Pancreas (tissue), 10 donors: Measurements from ENCODE around the gene PAK6. TPM values are rescaled to one million over a fixed set of nuclear protein-coding genes. Genes with fewer than 3 reads are reported as not detected.
A peak's percentile ranks its signal among the peaks of the same experiment; 100 is the strongest.

Source experiments
- ATAC-seq, 4 donors: fragments of 200-7000 bp; cut with Tn5 transposase; one replicate each; pipeline versions ENCODE4 v1.8.0 to v1.9.1; 2020; ENCODE audit warnings: mild to moderate bottlenecking in 4 of 4, moderate library complexity in 4 of 4
- DNase-seq, 6 donors: peaks; one replicate each; pipeline ENCODE4 v3.0.0-alpha.2; 2020
- FAIRE-seq: peaks from 2 replicates; lab custom pipeline; 2012; peaks lifted over from hg19 to GRCh38; lab: Jason Lieb, UNC
- H3K27ac ChIP-seq, 4 donors: fragments of 200-600 bp; sonication (generic); 1 replicate in 3 of 4; 2 replicates in 1 of 4; pipeline versions ENCODE4 v1.5.0 to v1.8.0; 2020
- H3K27me3 ChIP-seq, 4 donors: fragments of 200-600 bp; one replicate each; pipeline ENCODE4 v1.8.0; 2021
- H3K36me3 ChIP-seq, 3 donors: fragments of 200-600 bp; sonication (generic) in 1 of 3; one replicate each; pipeline versions ENCODE4 v1.5.0 to v1.8.0; 2020 to 2021
- H3K4me1 ChIP-seq, 3 donors: fragments of 200-600 bp; one replicate each; pipeline ENCODE4 v1.8.0; 2021
- H3K4me3 ChIP-seq, 4 donors: fragments of 200-600 bp; sonication (generic) in 2 of 4; one replicate each; pipeline versions ENCODE4 v1.5.0 to v1.8.0; 2020 to 2021
- H3K9me3 ChIP-seq, 4 donors: fragments of 200-600 bp; one replicate each; pipeline ENCODE4 v1.8.0; 2021
- WGBS, 2 donors: extraction: QIAGEN DNeasy Blood & Tissue Kit; methylation state at CpG; one replicate each; pipeline ENCODE4 v1.1.7; 2013; 5-methylcytosine and 5-hydroxymethylcytosine counted together
- intact Hi-C, 3 donors: fragments of 100-400 bp; cut with DNase I; formaldehyde crosslinking; loops; one replicate each; pipeline versions ENCODE4 v1.11.1 to v1.14.2; 2022
- polyA plus RNA-seq, 2 donors: library from polyadenylated mRNA; stranded (reverse); fragments of 200-250 nt; gene quantifications; one replicate each; pipeline ENCODE4 v1.2.3, GENCODE V29; 2013
- total RNA-seq, 6 donors: library from RNA; stranded (reverse); fragmentation: NEBNext Ultra II Directional in 4 of 6; extraction: Animal tissue kit (Norgen Biotek cat#: 25700) in 4 of 6; gene quantifications; one replicate each; pipeline versions ENCODE4 v1.2.1 to v1.2.4, GENCODE V29; 2021 to 2023
- TF ChIP-seq, protein P1 (sequence below), 4 donors: fragments of 200-600 bp; sonication (generic) in 3 of 4; IDR thresholded peaks; one replicate each; pipeline versions ENCODE4 v1.5.0 to v1.8.0; 2021; ENCODE audit warnings: antibody characterized with exemption in 4 of 4
- donor health status: healthy with polysubstance abuse.
- donor health status: DM: no; HTN: no; CAD: no; lungs with moderate emphysema.
- donor health status: DM: no; HTN: no; CAD: no.
- donor health status: control.
- donor health status: control.
- donor health status: Bipolar disorder and iron deficiency.
- donor health status: DM: yes; HTN: yes; CAD: no.
- donor health status: DM: no; HTN: no; CAD: no.
- donor health status: DM: no; HTN: no; CAD: no.
- donor health status: DM: yes; HTN: yes; CAD: no.

PAK6 gene
- total and polyA plus RNA-seq, 8 donors = 3.2 to 6.4 (median 4.6) TPM

DNA sequence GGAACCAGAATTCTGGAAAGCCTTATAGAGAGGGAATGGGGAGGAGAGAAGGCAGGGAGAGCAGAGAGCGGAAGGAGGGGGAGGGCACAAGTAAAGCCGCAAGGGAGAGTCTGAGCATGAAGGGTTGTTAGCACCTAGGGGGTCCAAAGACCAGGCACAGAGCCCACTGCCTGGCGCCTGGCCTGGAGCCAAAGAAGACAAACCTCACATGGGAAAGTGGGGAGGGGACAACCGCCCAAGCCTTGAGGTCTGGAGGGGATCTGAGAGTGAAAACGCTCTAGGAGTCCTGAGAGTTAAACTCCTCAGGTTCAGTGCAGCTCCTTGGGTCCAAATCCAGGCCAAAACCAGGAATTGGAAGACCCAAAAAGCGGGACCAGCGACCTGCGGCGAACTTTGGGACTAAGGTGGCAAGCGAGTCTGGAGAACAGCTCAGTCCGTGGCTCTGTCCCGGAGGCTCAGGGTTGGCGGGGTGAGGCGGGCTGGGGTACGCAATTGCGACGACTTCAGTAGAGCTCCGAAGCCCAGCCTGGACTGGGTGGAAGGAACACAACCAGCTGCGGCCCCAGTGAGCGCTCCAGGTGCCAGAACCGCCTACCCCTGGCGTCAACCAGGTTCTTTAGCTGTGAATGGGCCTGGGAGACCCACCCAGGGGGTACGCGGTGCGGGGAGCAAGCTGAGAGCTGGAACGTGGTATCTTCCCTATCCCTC is 83.8 kb downstream of the PAK6 start:
- DNase-seq (peak in 2 of 6 donors; percentile 45 to 61), FAIRE-seq (no peak), ATAC-seq (peak in 3 of 4 donors; percentile 26 to 32 (median 26))
- Histone ChIP-seq H3K36me3 (no peaks in the 10 kb centered on the region), H3K4me1 (peaks cover 9 to 16% (median 12%) of the 10 kb centered on the region in 3 donors), H3K9me3 (no peaks in the 10 kb centered on the region), H3K4me3 (peak overlapping the region in 2 of 4 donors; percentile 81 to 86), H3K27me3 (no peaks in the 10 kb centered on the region), H3K27ac (peak overlapping the region in 3 of 4 donors; percentile 42 to 74 (median 55))
- 44% methylated on average over 26 of the region's 26 CpGs for WGBS, 2 donors
- intact Hi-C loops = no loop called here
- TF ChIP-seq, protein P1, sequence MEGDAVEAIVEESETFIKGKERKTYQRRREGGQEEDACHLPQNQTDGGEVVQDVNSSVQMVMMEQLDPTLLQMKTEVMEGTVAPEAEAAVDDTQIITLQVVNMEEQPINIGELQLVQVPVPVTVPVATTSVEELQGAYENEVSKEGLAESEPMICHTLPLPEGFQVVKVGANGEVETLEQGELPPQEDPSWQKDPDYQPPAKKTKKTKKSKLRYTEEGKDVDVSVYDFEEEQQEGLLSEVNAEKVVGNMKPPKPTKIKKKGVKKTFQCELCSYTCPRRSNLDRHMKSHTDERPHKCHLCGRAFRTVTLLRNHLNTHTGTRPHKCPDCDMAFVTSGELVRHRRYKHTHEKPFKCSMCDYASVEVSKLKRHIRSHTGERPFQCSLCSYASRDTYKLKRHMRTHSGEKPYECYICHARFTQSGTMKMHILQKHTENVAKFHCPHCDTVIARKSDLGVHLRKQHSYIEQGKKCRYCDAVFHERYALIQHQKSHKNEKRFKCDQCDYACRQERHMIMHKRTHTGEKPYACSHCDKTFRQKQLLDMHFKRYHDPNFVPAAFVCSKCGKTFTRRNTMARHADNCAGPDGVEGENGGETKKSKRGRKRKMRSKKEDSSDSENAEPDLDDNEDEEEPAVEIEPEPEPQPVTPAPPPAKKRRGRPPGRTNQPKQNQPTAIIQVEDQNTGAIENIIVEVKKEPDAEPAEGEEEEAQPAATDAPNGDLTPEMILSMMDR (IDR thresholded peaks at IDR 0.05) = no peak

DNA sequence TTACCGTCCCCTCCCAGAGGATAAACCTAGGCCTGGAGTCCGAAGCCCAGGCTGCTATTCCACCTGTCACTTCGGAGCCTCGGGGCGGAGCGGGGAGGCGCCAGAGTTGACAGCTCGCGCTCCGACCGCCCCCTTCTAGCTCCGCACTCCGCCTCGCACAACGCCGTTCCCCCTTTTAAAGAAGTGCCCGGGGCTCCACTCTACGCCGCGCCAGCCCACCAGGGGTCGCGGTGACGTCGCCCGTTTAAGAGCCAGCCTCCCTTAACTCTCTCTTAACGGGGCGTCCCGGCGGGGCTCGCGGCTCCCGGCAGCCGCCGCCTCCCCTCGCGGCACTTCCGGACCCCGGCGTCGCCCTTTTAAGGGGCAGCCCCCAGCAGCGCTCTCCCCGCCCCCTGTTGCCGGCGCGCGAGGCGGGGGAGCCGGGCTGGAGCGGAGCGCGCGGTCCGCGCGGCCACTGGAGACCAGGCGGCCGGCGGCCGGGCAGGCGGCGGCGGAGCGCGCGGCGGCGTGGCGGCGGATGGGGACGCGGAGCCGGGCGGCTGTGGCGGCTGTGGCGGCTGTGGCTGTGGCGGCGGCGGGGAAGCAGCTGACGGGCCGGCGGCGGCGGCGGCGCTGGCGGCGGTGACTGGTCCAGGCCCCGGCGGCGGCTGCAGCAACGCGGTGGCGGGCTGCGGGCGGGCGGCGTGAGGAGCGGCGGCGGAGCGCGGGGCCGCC is 84.5 kb downstream of the PAK6 start, which contains the start of gene INAFM2:
Gene INAFM2 (plus strand): TSS at position 454 of the 714 bp plus-strand sequence. CDS start 364 bp downstream, outside the sequence.
- intact Hi-C loops = no loop called here
- FAIRE-seq = no peak
- peak; percentile 90 to 95 (median 90) for ATAC-seq
- Histone ChIP-seq H3K4me1 (peaks cover 9 to 18% (median 12%) of the 10 kb centered on the region in 3 donors), H3K4me3 (peak within 1 kb of the TSS; percentile 49 to 86 (median 80)), H3K36me3 (no peaks in the 10 kb centered on the region), H3K27ac (peak within 1 kb of the TSS in 3 of 4 donors; percentile 55 to 74 (median 64)), H3K9me3 (no peaks in the 10 kb centered on the region), H3K27me3 (no peaks in the 10 kb centered on the region)
- TF ChIP-seq, protein P1 (IDR thresholded peaks at IDR 0.05) = peak; percentile 39 to 50 (median 46)
- 0 to 1% methylated on average over 43 to 103 of the region's 103 CpGs for WGBS, 2 donors
- DNase-seq = peak; percentile 87 to 96 (median 92)

DNA sequence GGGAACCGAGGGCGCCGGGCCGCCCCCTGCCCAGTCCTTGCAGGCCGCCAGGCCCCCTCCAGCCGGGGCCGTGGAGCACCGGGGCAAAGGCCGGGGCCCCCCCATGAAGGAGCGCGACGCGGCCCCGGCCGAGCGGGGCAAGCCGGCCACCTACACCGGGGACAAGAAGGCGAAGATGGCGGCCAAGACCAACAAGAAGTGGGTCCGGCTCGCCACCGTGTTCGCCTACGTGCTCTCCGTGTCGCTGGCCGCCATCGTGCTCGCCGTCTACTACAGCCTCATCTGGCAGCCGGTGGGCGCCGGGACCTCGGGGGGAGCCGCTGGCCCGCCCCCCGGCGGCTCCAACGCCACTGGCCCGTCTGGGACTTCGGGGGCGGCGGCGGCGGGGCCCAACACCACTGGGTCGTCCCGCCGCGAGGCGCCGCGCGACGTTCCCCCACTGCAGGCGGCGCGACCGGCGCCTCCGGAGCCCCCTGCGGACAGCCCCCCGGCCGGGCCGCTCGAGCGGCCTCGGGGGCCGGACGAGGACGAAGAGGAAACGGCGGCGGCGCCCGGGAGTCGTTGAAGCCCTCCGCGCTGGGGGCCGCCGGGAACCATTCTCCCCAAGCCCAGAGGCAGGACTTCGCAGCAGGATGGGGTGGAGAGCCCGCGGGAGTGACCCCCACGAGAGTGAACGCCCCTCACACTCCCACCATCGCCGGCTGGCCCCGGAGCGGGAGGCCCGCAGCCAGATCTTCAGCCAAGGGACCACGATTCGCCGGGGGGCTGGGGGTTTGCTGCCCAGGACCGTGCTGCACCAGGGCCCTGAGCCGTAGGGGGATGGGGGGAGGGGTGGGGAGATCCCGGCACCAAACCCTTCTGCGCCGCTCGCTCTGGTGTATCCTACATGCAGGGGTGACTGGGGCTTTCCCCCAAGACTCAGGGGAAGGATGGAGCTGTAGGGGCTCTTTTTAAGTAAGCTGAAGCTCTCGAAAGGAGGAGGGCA is 85.4 kb downstream of the PAK6 start:
- H3K27me3 ChIP-seq = no peaks in the 10 kb centered on the region
- ATAC-seq = peak in 1 of 4 donors; percentile 3
- 0 to 1% methylated on average over 59 to 101 of the region's 101 CpGs for WGBS, 2 donors
- DNase-seq = peak in 4 of 6 donors; percentile 45 to 82 (median 68)
- no peaks in the 10 kb centered on the region for H3K9me3 ChIP-seq
- peak overlapping the region; percentile 49 to 86 (median 80) for H3K4me3 ChIP-seq
- peaks cover 9 to 18% (median 12%) of the 10 kb centered on the region in 3 donors for H3K4me1 ChIP-seq
- TF ChIP-seq, protein P1 (IDR thresholded peaks at IDR 0.05) = no peak
- FAIRE-seq = no peak
- H3K36me3 ChIP-seq = no peaks in the 10 kb centered on the region
- intact Hi-C loops = no loop called here
- H3K27ac ChIP-seq = peak overlapping the region in 2 of 4 donors; percentile 57 to 64

DNA sequence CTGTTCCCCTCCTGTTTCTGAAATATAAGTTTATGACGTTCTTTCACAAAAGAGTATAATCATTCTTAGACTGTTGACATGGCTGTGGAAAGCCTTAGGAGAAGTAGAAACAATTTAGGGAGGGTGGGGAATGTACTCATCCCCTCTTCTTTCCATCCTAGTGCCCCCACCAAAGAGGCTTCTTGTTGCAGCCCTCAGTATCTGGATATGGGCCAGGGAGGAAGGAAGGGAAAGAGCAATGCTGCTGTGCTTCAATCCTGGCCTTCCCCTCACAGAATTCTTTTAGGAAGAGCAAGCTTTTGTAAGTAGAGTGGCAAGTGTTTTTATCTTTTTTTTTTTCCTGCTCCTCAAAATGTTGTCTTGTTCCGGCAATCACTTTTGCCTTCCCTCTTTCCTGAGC is 86.3 kb downstream of the PAK6 start:
- H3K4me1 ChIP-seq = peaks cover 9 to 18% (median 12%) of the 10 kb centered on the region in 3 donors
- H3K27ac ChIP-seq = no peak overlapping the region
- WGBS, 2 donors = 66% methylated on average over 2 of the region's 2 CpGs

More for the DNA sequence above, 86.3 kb downstream of the PAK6 start:
- ATAC-seq (no peak), DNase-seq (no peak), FAIRE-seq (no peak)
- intact Hi-C loops = no loop called here
- Histone ChIP-seq H3K4me3 (peak overlapping the region in 2 of 4 donors; percentile 81 to 86), H3K27me3 (no peaks in the 10 kb centered on the region), H3K36me3 (no peaks in the 10 kb centered on the region), H3K9me3 (no peaks in the 10 kb centered on the region)
- TF ChIP-seq, protein P1 (IDR thresholded peaks at IDR 0.05) = no peak
